Heart left ventricle (tissue), 13 donors: ENCODE data around the gene DYNC2LI1.

Experiments used
- CTCF ChIP-seq, 12 donors: fragments of 200-600 bp; sonication (generic) in 4 of 12; IDR thresholded peaks; one replicate each; pipeline versions ENCODE4 v1.5.0 to v1.8.0; 2018 to 2022; ENCODE audit warnings: antibody characterized with exemption in 12 of 12, mild to moderate bottlenecking in 5 of 12
- POLR2A ChIP-seq, 2 donors: fragments of 450-650 bp; IDR thresholded peaks; one replicate each; pipeline ENCODE4 v1.6.1; 2017; ENCODE audit warnings: antibody characterized with exemption in 2 of 2, mild to moderate bottlenecking in 2 of 2, moderate library complexity in 2 of 2
- donor health status: ischemic (EF 13 %, LVEDD 7.1; RV severe dilation, severe dysfunction).
- donor health status: DM: no; HTN: yes; CAD: no.
- donor health status: DM: no; HTN: no; CAD: no.
- donor health status: ischemic (EF 25% LVEDD 6.9; RV normal size, moderate dysfunction).
- donor health status: ischemic (EF 25% LVEDD 5.7; RV mildly dilated, moderate dysfunction).
- donor health status: ischemic (EF 35%, LVEDD 5.7; RV mildly dilated, moderate dysfunction).
- donor health status: nonischemic (EF 11% LVEDD 7.7; RV severe dilation, severe dysfunction).
- donor health status: DM: yes; HTN: yes; CAD: no.
- donor health status: PGD.
- donor health status: ischemic (EF 29% LVEDD 5.4; RV normal size, mild dysfunction).
- donor health status: nonischemic (EF 23%, LVEDD 6.1; RV moderate dilation, normal function).

DNA sequence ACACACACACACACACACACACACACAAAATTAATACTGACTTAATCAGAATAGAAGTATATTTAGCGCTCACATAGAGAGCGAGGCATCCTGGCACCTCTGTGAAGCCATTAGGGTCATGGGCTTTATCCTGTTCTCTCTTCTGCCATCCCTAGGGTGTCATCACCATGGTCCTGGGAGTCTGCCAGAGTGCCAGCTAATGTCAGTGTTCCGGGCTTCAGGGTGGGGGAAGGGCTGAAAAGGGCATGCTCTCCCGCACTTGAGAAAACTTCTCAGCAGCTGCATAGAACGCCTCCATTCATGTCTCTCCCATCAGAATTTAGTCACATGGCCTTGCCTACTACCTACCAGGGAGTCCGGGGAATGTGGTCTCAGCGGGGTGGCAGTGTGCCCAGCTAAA, 19.7 kb upstream of the DYNC2LI1 start:
- TF ChIP-seq CTCF (IDR thresholded peaks at IDR 0.05) = no peak
- TF ChIP-seq POLR2A (IDR thresholded peaks at IDR 0.05) = no peak
